ENCODE data around the gene RBFOX2. TPM values are rescaled to one million over a fixed set of nuclear protein-coding genes. Genes with fewer than 3 reads are reported as not detected.

Gene RBFOX2
- total RNA-seq, 2 experiments from 2014 or later = 0.36 to 1.1 TPM

DNA sequence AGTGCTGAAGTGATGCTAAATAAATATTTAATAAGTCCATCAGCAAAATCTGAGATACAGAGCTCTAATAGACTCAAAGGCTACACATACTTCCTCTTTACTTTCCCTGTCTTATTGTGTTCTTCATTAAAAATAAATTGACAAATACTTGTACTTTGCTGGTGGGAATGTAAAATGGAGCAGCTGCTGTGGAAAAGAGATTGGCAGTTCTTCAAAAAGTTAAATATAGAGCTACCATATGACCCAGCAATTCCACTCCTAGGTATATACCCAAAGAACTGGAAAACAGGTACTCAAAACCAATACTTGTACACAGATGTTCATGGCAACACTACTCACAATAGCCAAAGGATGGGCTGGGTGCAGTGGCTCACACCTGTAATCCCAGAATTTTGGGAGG lies 76.0 kb downstream of the RBFOX2 start:
- no peaks in the 10 kb centered on the region for H3K4me1 Mint-ChIP-seq
- H3K27me3 Mint-ChIP-seq = no peaks in the 10 kb centered on the region
- no peak overlapping the region for H3K27ac Mint-ChIP-seq
- H3K36me3 Mint-ChIP-seq = no peaks in the 10 kb centered on the region
- H3K9me3 Mint-ChIP-seq = no peaks in the 10 kb centered on the region
- no peak for DNase-seq
- H3K4me3 Mint-ChIP-seq = no peak overlapping the region
- POLR2A ChIA-PET = no interaction called here
- no peak for ATAC-seq (ENCODE audit: low read depth)

DNA sequence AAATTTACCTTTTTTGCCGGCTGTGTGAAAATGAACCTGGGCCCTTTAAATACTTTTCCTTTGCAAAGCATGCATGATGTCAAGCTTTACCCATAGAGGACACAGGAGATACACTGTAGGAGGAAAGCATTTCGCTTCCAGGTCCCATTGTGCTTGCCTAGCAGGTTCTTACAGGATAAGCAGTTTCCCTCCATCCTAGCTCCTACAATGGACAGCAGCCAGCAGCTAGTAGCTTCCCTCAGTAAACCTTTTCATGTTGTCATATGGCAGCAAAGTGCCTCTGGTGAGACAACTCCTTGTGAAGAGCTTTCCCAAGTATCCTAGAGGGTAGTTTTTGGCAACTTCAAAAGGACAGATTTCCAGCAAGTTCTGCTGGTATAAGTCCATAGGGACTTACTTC lies 78.4 kb downstream of the RBFOX2 start:
- Mint-ChIP-seq H3K27me3 (peaks cover 3% of the 10 kb centered on the region), H3K36me3 (no peaks in the 10 kb centered on the region), H3K4me3 (no peak overlapping the region), H3K4me1 (no peaks in the 10 kb centered on the region), H3K27ac (no peak overlapping the region), H3K9me3 (no peaks in the 10 kb centered on the region)
- POLR2A ChIA-PET = no interaction called here
- DNase-seq (no peak), ATAC-seq (ENCODE audit: low read depth) (no peak)

DNA sequence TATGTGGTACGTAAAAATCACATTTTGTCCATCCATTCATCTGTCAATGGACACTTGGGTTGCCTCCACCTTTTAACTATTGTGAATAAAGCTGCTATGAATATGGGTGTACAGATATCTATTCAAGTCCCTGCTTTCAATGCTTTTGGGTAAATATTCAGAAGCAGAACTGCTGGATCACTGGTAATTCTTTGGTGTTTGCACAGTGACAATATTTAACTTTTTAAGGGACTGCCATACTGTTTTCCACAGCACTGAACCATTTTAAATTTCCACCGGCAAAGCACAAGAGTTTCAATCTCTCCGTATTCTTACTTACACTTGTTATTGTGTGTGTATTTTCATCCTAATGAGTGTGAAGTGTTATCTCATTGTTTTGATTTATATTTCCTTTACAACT lies 79.4 kb downstream of the RBFOX2 start:
- Mint-ChIP-seq H3K27me3 (peaks cover 3% of the 10 kb centered on the region), H3K9me3 (no peaks in the 10 kb centered on the region)
- POLR2A ChIA-PET = no interaction called here

DNA sequence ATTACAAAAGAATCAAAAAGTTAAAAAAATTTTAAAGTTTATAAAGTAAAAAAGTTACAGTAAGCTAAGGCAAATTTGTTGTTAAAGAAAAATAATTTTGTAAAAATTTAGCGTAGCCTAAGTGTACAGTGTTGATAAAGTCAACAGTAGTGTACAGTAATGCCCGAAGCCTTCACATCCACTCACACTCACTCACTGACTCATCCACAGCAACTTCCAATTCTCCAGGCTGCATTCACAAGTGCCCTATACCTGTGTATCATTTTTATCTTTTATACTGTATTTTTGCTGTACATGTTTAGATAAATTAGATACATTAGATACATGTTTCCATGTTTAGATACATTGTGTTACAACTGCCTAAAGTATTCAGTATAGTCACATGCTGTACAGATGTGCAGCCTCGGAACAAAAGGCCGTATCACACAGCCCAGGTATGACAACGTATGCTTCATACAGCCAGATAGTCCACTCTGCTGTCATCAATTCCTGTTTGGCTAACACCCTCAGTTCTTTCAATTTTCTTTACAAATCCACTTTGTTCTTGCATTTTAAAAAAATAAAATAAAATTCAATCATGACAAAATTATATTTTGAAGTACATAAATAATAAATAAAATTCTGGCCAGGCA lies 80.7 kb downstream of the RBFOX2 start:
- no peaks in the 10 kb centered on the region for H3K36me3 Mint-ChIP-seq
- DNase-seq (no peak), ATAC-seq (ENCODE audit: low read depth) (no peak)
- POLR2A ChIA-PET = no interaction called here
- no peak overlapping the region for H3K27ac Mint-ChIP-seq
- H3K9me3 Mint-ChIP-seq = no peaks in the 10 kb centered on the region
- no peak overlapping the region for H3K4me3 Mint-ChIP-seq
- peaks cover 15% of the 10 kb centered on the region for H3K27me3 Mint-ChIP-seq
- H3K4me1 Mint-ChIP-seq = no peaks in the 10 kb centered on the region

More for the DNA sequence above, 79.4 kb downstream of the RBFOX2 start:
- Mint-ChIP-seq H3K27ac (no peak overlapping the region), H3K4me1 (no peaks in the 10 kb centered on the region), H3K36me3 (no peaks in the 10 kb centered on the region), H3K4me3 (no peak overlapping the region)
- no peak for ATAC-seq (ENCODE audit: low read depth)
- no peak for DNase-seq

DNA sequence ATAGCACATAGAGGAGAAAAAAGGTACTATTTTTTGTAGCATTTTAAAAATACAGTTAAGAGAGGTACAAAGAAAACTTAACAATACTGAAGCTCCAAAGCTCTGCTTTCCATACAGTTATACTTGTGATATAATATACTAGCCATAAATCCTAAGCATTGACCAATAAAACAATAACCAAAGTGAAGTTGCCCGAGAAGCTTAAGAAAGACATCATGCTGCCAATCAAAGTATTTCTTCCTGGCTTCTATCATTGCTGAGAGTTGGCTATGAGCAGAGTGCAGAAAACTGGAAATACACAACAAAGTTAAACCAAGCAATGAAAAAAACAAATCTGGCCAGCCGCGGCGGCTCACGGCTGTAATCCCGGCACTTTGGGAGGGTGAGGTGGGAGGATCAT lies 84.2 kb downstream of the RBFOX2 start:
- Mint-ChIP-seq H3K27me3 (peaks cover 22% of the 10 kb centered on the region), H3K4me3 (no peak overlapping the region), H3K27ac (no peak overlapping the region), H3K36me3 (no peaks in the 10 kb centered on the region), H3K9me3 (no peaks in the 10 kb centered on the region), H3K4me1 (no peaks in the 10 kb centered on the region)
- POLR2A ChIA-PET = no interaction called here
- ATAC-seq (ENCODE audit: low read depth) (no peak), DNase-seq (no peak)

DNA sequence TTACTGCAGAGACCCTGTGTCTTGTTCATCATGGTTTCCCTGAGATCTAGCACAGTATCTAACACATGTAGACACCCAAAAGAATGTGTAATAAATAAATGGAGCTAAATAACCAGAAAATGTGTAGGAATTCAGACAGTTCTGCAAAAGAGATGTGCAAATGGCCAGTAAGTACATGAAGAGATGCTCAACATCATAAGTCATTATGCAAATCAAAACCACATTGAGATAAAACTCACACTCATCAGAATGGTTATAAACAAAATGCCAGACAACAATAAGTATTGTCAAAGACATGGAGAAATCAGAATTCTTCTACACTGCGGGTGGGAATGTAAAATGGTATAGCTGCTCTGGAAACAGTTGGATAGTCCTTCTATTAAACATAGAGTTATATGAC lies 88.5 kb downstream of the RBFOX2 start:
- H3K4me1 Mint-ChIP-seq = no peaks in the 10 kb centered on the region
- no peaks in the 10 kb centered on the region for H3K36me3 Mint-ChIP-seq
- no peak overlapping the region for H3K4me3 Mint-ChIP-seq
- ATAC-seq (ENCODE audit: low read depth) (no peak), DNase-seq (no peak)
- POLR2A ChIA-PET = no interaction called here
- H3K27me3 Mint-ChIP-seq = peaks cover 21% of the 10 kb centered on the region
- no peaks in the 10 kb centered on the region for H3K9me3 Mint-ChIP-seq
- no peak overlapping the region for H3K27ac Mint-ChIP-seq

DNA sequence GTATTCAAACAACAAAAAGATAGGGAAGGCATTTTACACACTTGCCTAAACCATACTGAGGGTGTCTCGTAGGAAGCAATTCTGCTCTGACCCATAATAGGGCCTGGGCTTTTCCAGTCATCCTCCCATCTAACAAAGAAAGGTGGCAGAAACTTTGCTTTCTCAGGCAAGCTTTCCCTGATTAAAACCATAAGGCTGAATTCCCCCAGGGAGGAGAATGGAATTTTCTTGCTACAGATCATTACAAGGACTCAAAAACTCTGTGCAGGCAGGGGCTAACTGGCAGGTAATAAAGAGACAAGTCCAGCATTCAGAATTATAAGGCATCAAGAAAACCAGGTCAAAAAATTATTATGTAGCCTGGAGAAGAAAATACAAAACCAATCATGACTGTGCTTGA lies 90.4 kb downstream of the RBFOX2 start:
- no peak overlapping the region for H3K4me3 Mint-ChIP-seq
- ATAC-seq (ENCODE audit: low read depth) (no peak), DNase-seq (no peak)
- POLR2A ChIA-PET = interaction anchor here (0.6 kb wide), 1 partner anchor 121 kb away, joined by 5 read pairs; no protein-coding TSS in a partner anchor
- peaks cover 13% of the 10 kb centered on the region for H3K27me3 Mint-ChIP-seq
- no peaks in the 10 kb centered on the region for H3K4me1 Mint-ChIP-seq
- H3K36me3 Mint-ChIP-seq = no peaks in the 10 kb centered on the region
- H3K9me3 Mint-ChIP-seq = no peaks in the 10 kb centered on the region
- H3K27ac Mint-ChIP-seq = no peak overlapping the region

DNA sequence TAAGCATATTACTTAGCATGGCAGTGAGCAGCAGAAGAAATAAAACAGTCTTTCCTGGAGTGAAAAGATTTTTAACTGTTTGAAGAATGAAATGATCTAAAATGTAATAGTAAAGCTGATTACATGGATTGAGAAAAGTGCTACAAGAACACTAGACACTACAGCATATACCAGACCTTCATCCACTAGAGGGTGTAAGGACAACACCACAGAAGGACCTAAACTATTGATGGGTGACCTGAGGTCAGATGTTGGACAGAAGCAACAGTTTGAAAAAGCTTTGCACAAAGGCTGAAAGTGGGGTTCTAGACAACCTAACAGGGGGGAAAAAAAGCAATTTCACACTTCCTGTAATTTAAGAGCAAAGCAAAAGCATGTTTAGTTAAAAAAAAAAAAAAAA lies 97.7 kb downstream of the RBFOX2 start:
- Mint-ChIP-seq H3K4me1 (no peaks in the 10 kb centered on the region), H3K4me3 (no peak overlapping the region), H3K36me3 (no peaks in the 10 kb centered on the region), H3K27me3 (peaks cover 25% of the 10 kb centered on the region), H3K9me3 (no peaks in the 10 kb centered on the region), H3K27ac (no peak overlapping the region)
- DNase-seq = no peak
- no peak for ATAC-seq (ENCODE audit: low read depth)
- POLR2A ChIA-PET = interaction anchor here (0.7 kb wide), 1 partner anchor 8 kb away, joined by 5 read pairs; no protein-coding TSS in a partner anchor

DNA sequence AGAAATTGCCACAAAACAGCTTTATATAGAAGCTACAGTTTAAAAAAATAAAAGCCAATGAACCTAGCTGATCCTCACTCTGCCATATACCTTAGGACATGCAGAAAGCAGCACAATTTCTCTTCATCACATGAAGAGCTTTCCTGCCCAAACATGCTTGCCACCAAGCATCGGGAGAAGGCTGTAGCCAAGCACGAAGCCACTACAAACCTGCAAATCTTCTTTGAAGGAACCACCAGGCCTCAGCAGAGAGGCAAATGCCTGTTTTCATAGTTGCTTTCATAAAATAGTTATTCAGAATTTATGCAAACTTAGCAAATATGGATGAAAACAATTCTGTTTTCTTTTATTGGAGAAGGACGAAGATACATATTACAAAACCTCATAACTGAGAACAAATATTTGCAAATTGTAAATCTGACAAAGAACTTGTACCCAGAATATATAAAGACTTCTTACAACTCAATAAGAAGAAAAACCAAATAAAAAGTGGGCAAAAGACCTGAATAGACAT lies 100.3 kb downstream of the RBFOX2 start:
- POLR2A ChIA-PET = no interaction called here

DNA sequence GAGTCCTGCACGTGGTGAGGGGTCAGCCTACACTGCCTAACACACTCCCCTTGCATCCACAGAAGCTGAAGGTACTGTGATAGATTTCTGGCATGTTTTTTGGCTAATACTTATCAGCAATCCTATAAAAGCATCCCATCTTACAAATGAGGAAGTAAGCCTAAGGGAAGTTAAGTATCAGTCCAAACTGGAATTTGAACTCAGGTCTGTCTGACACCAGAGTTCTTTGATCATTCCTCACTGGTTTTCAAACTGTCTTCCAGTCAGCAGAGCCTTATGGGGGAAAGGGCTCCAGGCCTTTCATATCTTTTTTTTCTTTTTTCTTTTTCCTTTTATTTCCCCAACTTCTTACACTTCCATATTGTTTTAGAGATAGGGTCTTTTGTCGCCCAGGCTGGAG lies 105.6 kb downstream of the RBFOX2 start:
- no peaks in the 10 kb centered on the region for H3K9me3 Mint-ChIP-seq
- POLR2A ChIA-PET = interaction anchor here (0.6 kb wide), 1 partner anchor 8 kb away, joined by 5 read pairs; no protein-coding TSS in a partner anchor
- no peak overlapping the region for H3K27ac Mint-ChIP-seq
- no peak for DNase-seq
- peaks cover 15% of the 10 kb centered on the region for H3K27me3 Mint-ChIP-seq
- peaks cover 2% of the 10 kb centered on the region for H3K4me1 Mint-ChIP-seq
- no peak overlapping the region for H3K4me3 Mint-ChIP-seq
- no peaks in the 10 kb centered on the region for H3K36me3 Mint-ChIP-seq
- no peak for ATAC-seq (ENCODE audit: low read depth)

More for the DNA sequence above, 100.3 kb downstream of the RBFOX2 start:
- no peaks in the 10 kb centered on the region for H3K9me3 Mint-ChIP-seq
- DNase-seq = no peak
- ATAC-seq (ENCODE audit: low read depth) = no peak
- no peaks in the 10 kb centered on the region for H3K36me3 Mint-ChIP-seq
- no peaks in the 10 kb centered on the region for H3K4me1 Mint-ChIP-seq
- H3K4me3 Mint-ChIP-seq = no peak overlapping the region
- H3K27me3 Mint-ChIP-seq = peaks cover 26% of the 10 kb centered on the region
- H3K27ac Mint-ChIP-seq = no peak overlapping the region

DNA sequence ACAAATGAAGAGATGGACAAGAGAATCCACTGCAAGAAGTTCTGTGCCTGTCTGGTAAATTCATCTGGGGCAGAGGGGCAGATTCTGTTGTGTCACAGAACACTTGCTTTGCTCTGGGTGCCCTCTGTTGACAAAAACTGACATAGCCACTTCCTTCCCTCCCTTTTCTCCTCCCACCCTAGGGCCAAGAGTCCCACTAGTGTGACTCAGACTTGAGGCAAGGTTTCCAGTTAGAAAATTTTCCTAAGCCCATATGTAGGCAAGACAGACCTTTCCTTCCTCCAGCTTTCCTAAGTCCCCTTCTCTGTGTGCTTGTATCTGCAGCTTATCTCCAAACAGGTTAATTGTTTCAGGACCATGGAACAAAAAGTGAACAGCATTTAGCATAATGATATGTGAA lies 106.8 kb downstream of the RBFOX2 start:
- peaks cover 7% of the 10 kb centered on the region for H3K27me3 Mint-ChIP-seq
- no peak overlapping the region for H3K4me3 Mint-ChIP-seq
- H3K27ac Mint-ChIP-seq = no peak overlapping the region
- ATAC-seq (ENCODE audit: low read depth) (peak; percentile 73), DNase-seq (no peak)
- no peaks in the 10 kb centered on the region for H3K36me3 Mint-ChIP-seq
- H3K4me1 Mint-ChIP-seq = peaks cover 2% of the 10 kb centered on the region
- POLR2A ChIA-PET = no interaction called here
- H3K9me3 Mint-ChIP-seq = no peaks in the 10 kb centered on the region

DNA sequence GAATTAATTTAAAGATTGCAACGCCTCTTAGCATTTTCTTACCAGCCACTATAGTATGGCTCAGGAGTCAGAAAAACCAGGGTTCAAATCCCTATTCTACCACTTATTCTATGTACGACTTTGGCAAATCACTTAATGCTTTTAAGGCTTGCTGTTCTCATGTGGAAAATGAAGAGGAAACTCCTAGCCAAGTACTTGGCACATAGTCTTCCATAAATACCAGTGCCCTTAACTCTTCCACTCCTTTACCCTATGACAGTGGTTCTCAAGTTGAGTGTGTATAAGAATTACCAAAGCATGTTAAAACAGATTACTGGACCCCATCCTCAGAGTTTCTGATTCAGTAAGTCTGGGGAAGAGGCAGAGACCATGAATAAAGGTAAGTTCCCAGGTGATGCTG lies 107.6 kb downstream of the RBFOX2 start:
- H3K4me1 Mint-ChIP-seq = peaks cover 2% of the 10 kb centered on the region
- DNase-seq (no peak), ATAC-seq (ENCODE audit: low read depth) (no peak)
- no peaks in the 10 kb centered on the region for H3K9me3 Mint-ChIP-seq
- no peak overlapping the region for H3K4me3 Mint-ChIP-seq
- H3K36me3 Mint-ChIP-seq = no peaks in the 10 kb centered on the region
- POLR2A ChIA-PET = no interaction called here
- H3K27ac Mint-ChIP-seq = no peak overlapping the region
- peaks cover 2% of the 10 kb centered on the region for H3K27me3 Mint-ChIP-seq

DNA sequence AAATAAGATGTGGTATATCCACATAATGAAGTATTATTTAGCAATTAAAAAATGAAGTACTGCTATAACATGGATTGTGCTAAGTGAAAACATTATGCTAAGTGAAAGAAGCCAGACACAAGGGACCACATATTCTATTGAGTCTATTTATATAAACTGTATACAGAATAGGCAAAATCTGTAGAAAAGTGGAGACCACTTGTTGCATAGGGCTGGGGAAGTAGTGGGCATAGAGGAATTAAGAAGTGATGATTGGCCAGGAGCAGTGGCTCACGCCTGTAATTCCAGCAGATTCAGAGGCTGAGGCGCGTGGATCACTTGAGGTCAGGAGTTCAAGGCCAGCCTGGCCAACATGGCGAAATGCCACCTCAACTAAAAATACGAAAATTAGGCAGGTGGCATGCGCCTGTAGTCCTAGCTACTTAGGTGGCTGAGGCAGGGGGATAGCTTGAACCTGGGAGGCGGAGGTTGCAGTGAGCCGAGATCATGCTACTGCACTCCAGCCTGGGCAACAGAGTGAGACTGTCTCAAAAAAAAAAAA lies 109.6 kb downstream of the RBFOX2 start:
- Mint-ChIP-seq H3K27ac (no peak overlapping the region), H3K4me3 (no peak overlapping the region), H3K36me3 (no peaks in the 10 kb centered on the region), H3K4me1 (peaks cover 13% of the 10 kb centered on the region), H3K27me3 (peaks cover 4% of the 10 kb centered on the region), H3K9me3 (no peaks in the 10 kb centered on the region)
- ATAC-seq (ENCODE audit: low read depth) = no peak
- DNase-seq = no peak
- POLR2A ChIA-PET = interaction anchor here (0.7 kb wide), 1 partner anchor 271 kb away, joined by 3 read pairs; the partner anchor contains the start of gene APOL6

DNA sequence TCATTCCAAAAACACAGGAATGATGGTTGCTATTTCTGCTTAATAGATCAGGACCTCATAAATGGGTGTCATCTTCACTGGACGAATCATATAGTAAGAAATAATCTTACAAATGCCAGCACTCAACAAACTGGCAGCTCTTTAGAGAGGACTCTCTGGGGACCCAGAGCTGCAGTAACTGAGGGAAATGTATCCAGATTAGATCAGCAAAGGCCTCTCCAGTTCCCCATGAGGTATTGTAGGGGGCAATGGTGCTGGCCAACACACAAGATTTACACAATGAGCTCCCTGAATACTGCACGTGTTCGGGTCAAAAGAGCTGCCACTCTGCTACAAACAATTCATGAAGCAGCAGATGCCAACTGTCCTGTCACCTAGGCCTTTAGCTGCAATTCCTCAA lies 110.2 kb downstream of the RBFOX2 start:
- no peaks in the 10 kb centered on the region for H3K36me3 Mint-ChIP-seq
- ATAC-seq (ENCODE audit: low read depth) (no peak), DNase-seq (no peak)
- H3K4me1 Mint-ChIP-seq = peaks cover 13% of the 10 kb centered on the region
- POLR2A ChIA-PET = interaction anchor here (0.7 kb wide), 1 partner anchor 270 kb away, joined by 3 read pairs; the partner anchor contains the start of gene APOL6
- no peak overlapping the region for H3K27ac Mint-ChIP-seq
- peaks cover 4% of the 10 kb centered on the region for H3K27me3 Mint-ChIP-seq
- H3K4me3 Mint-ChIP-seq = no peak overlapping the region
- no peaks in the 10 kb centered on the region for H3K9me3 Mint-ChIP-seq

All from activated naive CD8-positive, alpha-beta T cell treated with anti-CD3 and anti-CD28 coated beads, Interleukin-2, amount 10 ng/mL, durations not matched to agents 7 days and 5 days (primary cell).